Right lobe of liver (tissue), 4 donors: ENCODE measurements around the gene CAMKMT.

Source experiments
- POLR2A ChIP-seq: fragments of 450-650 bp; IDR thresholded peaks from one replicate; pipeline ENCODE4 v1.6.1; 2017; ENCODE audit warnings: antibody characterized with exemption, mild to moderate bottlenecking
- TF ChIP-seq, protein P1 (sequence below), 4 donors: fragments of 200-600 bp in 3 of 4; fragments of 450-650 bp in 1 of 4; IDR thresholded peaks; one replicate each; pipeline versions ENCODE4 v1.5.1 to v1.8.0; 2016 to 2022; ENCODE audit warnings: antibody characterized with exemption in 4 of 4, mild to moderate bottlenecking in 2 of 4
- donor health status: DM: no; HTN: no; CAD: no.
- donor health status: DM: no; HTN: no; CAD: no.
- donor health status: DM: no; HTN: yes; CAD: no.

DNA sequence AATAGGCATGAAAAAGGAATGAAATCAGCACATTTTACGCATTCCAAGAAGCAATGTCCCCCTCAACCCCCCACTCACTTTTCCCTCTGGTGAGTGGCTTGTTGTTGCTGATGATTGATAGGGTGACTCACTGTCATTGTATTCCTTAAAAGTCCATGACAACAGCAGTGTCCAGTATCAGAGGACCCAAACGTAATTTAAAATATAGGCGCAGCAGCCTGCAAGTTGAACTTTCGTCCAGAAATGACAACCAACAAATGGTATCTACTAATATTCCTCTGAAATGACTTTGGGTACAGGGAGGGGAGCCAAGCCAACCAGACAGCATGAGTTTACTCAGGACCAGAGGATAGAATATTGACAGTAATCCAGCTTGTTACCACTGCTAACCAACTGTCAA is 396.8 kb downstream of the CAMKMT start:
- TF ChIP-seq, protein P1, sequence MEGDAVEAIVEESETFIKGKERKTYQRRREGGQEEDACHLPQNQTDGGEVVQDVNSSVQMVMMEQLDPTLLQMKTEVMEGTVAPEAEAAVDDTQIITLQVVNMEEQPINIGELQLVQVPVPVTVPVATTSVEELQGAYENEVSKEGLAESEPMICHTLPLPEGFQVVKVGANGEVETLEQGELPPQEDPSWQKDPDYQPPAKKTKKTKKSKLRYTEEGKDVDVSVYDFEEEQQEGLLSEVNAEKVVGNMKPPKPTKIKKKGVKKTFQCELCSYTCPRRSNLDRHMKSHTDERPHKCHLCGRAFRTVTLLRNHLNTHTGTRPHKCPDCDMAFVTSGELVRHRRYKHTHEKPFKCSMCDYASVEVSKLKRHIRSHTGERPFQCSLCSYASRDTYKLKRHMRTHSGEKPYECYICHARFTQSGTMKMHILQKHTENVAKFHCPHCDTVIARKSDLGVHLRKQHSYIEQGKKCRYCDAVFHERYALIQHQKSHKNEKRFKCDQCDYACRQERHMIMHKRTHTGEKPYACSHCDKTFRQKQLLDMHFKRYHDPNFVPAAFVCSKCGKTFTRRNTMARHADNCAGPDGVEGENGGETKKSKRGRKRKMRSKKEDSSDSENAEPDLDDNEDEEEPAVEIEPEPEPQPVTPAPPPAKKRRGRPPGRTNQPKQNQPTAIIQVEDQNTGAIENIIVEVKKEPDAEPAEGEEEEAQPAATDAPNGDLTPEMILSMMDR (IDR thresholded peaks at IDR 0.05) = no peak
- no peak for TF ChIP-seq POLR2A
